Neuronal stem cell (in vitro differentiated cells): ENCODE data around the gene TTC13.

Experiments
- DNase-seq: peaks from one replicate; pipeline ENCODE4 v3.0.0-alpha.2; 2013; ENCODE audit warnings: low spot score
- H2AFZ ChIP-seq: one replicate; pipeline ENCODE4 v1.6.1; 2013; ENCODE audit warnings: mild to moderate bottlenecking, low read length, inconsistent platforms
- H2AK5ac ChIP-seq: 2 replicates; pipeline ENCODE4 v1.6.1; 2013; ENCODE audit warnings: low read depth, mild to moderate bottlenecking, inconsistent platforms, low read length, moderate library complexity, mixed read lengths
- H2BK120ac ChIP-seq: 2 replicates; pipeline ENCODE4 v1.6.1; 2013; ENCODE audit warnings: low read depth, mild to moderate bottlenecking, inconsistent platforms, low read length, moderate library complexity, mixed read lengths
- H2BK12ac ChIP-seq: one replicate; pipeline ENCODE4 v1.6.1; 2013; ENCODE audit warnings: low read length, inconsistent platforms
- H2BK15ac ChIP-seq: 2 replicates; pipeline ENCODE4 v1.6.1; 2013; ENCODE audit warnings: mild to moderate bottlenecking, low read length, inconsistent platforms, mixed read lengths
- H2BK5ac ChIP-seq: one replicate; pipeline ENCODE4 v1.6.1; 2013; ENCODE audit warnings: inconsistent platforms, mild to moderate bottlenecking, low read length, moderate library complexity
- H3K14ac ChIP-seq: one replicate; pipeline ENCODE4 v1.6.1; 2013; ENCODE audit warnings: low read length, inconsistent platforms
- H3K18ac ChIP-seq: 2 replicates; pipeline ENCODE4 v1.6.1; 2013; ENCODE audit warnings: low read length, inconsistent platforms
- H3K23ac ChIP-seq: 2 replicates; pipeline ENCODE4 v1.6.1; 2013; ENCODE audit warnings: low read depth, mild to moderate bottlenecking, mixed read lengths, low read length, inconsistent platforms; ENCODE audit not compliant: poor library complexity
- H3K27ac ChIP-seq: replicated peaks from 3 replicates; pipeline ENCODE4 v1.5.1; 2013; ENCODE audit warnings: low read length, inconsistent platforms
- H3K27me3 ChIP-seq, 3 experiments: 2 replicates each; pipeline ENCODE4 v1.6.1; 2013; ENCODE audit warnings: low read length in 3 of 3, mild to moderate bottlenecking in 2 of 3, inconsistent platforms in 1 of 3, low read depth in 1 of 3, mixed read lengths in 1 of 3, moderate library complexity in 1 of 3; ENCODE audit not compliant: control insufficient read depth in 3 of 3, insufficient read depth in 3 of 3
- H3K36me3 ChIP-seq, 2 donors: replicated peaks in 1 of 2; 2 replicates each; pipeline ENCODE4 v1.6.1; 2013; ENCODE audit warnings: low read length in 2 of 2; ENCODE audit not compliant: control insufficient read depth in 2 of 2, insufficient read depth in 2 of 2
- H3K4ac ChIP-seq: 2 replicates; pipeline ENCODE4 v1.6.1; 2013; ENCODE audit warnings: inconsistent platforms, mild to moderate bottlenecking, low read length, moderate library complexity
- H3K4me1 ChIP-seq, 2 donors: 1 replicate in 1 of 2; 2 replicates in 1 of 2; pipeline ENCODE4 v1.6.1; 2013; ENCODE audit warnings: low read length in 2 of 2, low read depth in 1 of 2; ENCODE audit not compliant: control insufficient read depth in 2 of 2, insufficient read depth in 1 of 2
- H3K4me2 ChIP-seq: one replicate; pipeline ENCODE4 v1.6.1; 2013; ENCODE audit warnings: mild to moderate bottlenecking, low read length, inconsistent platforms; ENCODE audit not compliant: insufficient read depth, poor library complexity, severe bottlenecking
- H3K4me3 ChIP-seq, 2 donors: 2 replicates each; pipeline ENCODE4 v1.5.1; 2013; ENCODE audit warnings: low read length in 2 of 2, mild to moderate bottlenecking in 2 of 2, inconsistent platforms in 1 of 2, moderate library complexity in 1 of 2
- H3K79me1 ChIP-seq: one replicate; pipeline ENCODE4 v1.6.1; 2013; ENCODE audit warnings: low read depth, mild to moderate bottlenecking, inconsistent platforms, low read length, moderate library complexity
- H3K9ac ChIP-seq: one replicate; pipeline ENCODE4 v1.6.1; 2013; ENCODE audit warnings: mild to moderate bottlenecking, low read depth, low read length, inconsistent platforms; ENCODE audit not compliant: poor library complexity
- H3K9me3 ChIP-seq, 2 donors: replicated peaks in 1 of 2; 2 replicates each; pipeline versions ENCODE3 to v1.6.1; 2013; ENCODE audit warnings: low read length in 2 of 2, mild to moderate bottlenecking in 2 of 2, inconsistent platforms in 1 of 2, low read depth in 1 of 2, mixed read lengths in 1 of 2, moderate library complexity in 1 of 2; ENCODE audit not compliant: control insufficient read depth in 2 of 2, insufficient read depth in 1 of 2
- H4K8ac ChIP-seq: one replicate; pipeline ENCODE4 v1.6.1; 2013; ENCODE audit warnings: low read depth, mild to moderate bottlenecking, inconsistent platforms, low read length, moderate library complexity
- H4K91ac ChIP-seq: one replicate; pipeline ENCODE4 v1.6.1; 2013; ENCODE audit warnings: low read length, low read depth, mild to moderate bottlenecking, inconsistent platforms; ENCODE audit not compliant: poor library complexity
- WGBS, 2 donors: extraction: QIAGEN DNeasy Blood & Tissue Kit; methylation state at CpG; one replicate each; pipeline ENCODE4 v1.1.7; 2013; ENCODE audit warnings: missing lambda C conversion rate in 2 of 2, mixed read lengths in 1 of 2; ENCODE audit not compliant: insufficient read length in 2 of 2, insufficient replicate concordance in 1 of 2; ENCODE audit errors: extremely low coverage in 2 of 2; 5-methylcytosine and 5-hydroxymethylcytosine counted together

The TTC13 gene

GRCh38 chr1:230901671-230902070 lies 77.0 kb downstream of the TTC13 start:
- no peak overlapping the region for H3K23ac ChIP-seq

GRCh38 chr1:230900984-230901383 lies 77.7 kb downstream of the TTC13 start:
- Histone ChIP-seq H3K23ac (no peak overlapping the region), H3K27me3 (no peaks in the 10 kb centered on the region), H3K4me2 (no peak overlapping the region), H3K36me3 (peaks cover 2 to 12% of the 10 kb centered on the region in 2 donors), H4K91ac (no peak overlapping the region), H2BK120ac (no peak overlapping the region), H3K4me3 (no peak overlapping the region), H3K14ac (no peak overlapping the region), H2BK15ac (no peak overlapping the region), H2BK12ac (no peak overlapping the region), H3K18ac (no peak overlapping the region), H3K4me1 (peaks cover 4 to 9% of the 10 kb centered on the region in 2 donors), H2AFZ (no peak overlapping the region), H2AK5ac (no peak overlapping the region), H3K9ac (no peak overlapping the region), H3K4ac (no peak overlapping the region), H3K9me3 (no peaks in the 10 kb centered on the region), H2BK5ac (no peak overlapping the region), H3K27ac (no peak overlapping the region), H4K8ac (no peak overlapping the region), H3K79me1 (no peaks in the 10 kb centered on the region)
- WGBS, 2 donors = no CpG with 5 or more reads among the region's 6 CpGs
- no peak for DNase-seq

More at GRCh38 chr1:230901671-230902070, 77.0 kb downstream of the TTC13 start:
- H2BK120ac ChIP-seq = no peak overlapping the region
- no peak overlapping the region for H3K18ac ChIP-seq
- H3K9ac ChIP-seq = no peak overlapping the region
- no peak overlapping the region for H3K4me3 ChIP-seq
- no peaks in the 10 kb centered on the region for H3K79me1 ChIP-seq
- no peak overlapping the region for H2BK12ac ChIP-seq
- H4K8ac ChIP-seq = no peak overlapping the region
- H3K4me2 ChIP-seq = no peak overlapping the region
- H3K4ac ChIP-seq = no peak overlapping the region
- H2AK5ac ChIP-seq = no peak overlapping the region
- no peak for DNase-seq
- no CpG with 5 or more reads among the region's 6 CpGs for WGBS, 2 donors
- H4K91ac ChIP-seq = no peak overlapping the region
- no peak overlapping the region for H3K27ac ChIP-seq
- H3K4me1 ChIP-seq = peaks cover 4 to 12% of the 10 kb centered on the region in 2 donors
- no peak overlapping the region for H2AFZ ChIP-seq
- peaks cover 2 to 18% of the 10 kb centered on the region in 2 donors for H3K36me3 ChIP-seq
- no peak overlapping the region for H3K14ac ChIP-seq
- H2BK15ac ChIP-seq = no peak overlapping the region
- H3K9me3 ChIP-seq = no peaks in the 10 kb centered on the region
- no peaks in the 10 kb centered on the region for H3K27me3 ChIP-seq
- no peak overlapping the region for H2BK5ac ChIP-seq

- H4K8ac ChIP-seq = no peak overlapping the region
- no peak overlapping the region for H3K14ac ChIP-seq
- no peak overlapping the region for H2AFZ ChIP-seq
- no peak overlapping the region for H3K4me2 ChIP-seq
- no peaks in the 10 kb centered on the region for H3K27me3 ChIP-seq
- no peak overlapping the region for H3K4ac ChIP-seq
- H3K36me3 ChIP-seq = peaks cover 0 to 2% of the 10 kb centered on the region in 2 donors
- no peak overlapping the region for H2BK120ac ChIP-seq
- no peak overlapping the region for H2BK15ac ChIP-seq
- H2BK5ac ChIP-seq = no peak overlapping the region
- no peak overlapping the region for H3K18ac ChIP-seq
- no peak overlapping the region for H2BK12ac ChIP-seq
- no peak overlapping the region for H2AK5ac ChIP-seq
- H3K27ac ChIP-seq = no peak overlapping the region
- H3K4me1 ChIP-seq = peaks cover 0 to 2% of the 10 kb centered on the region in 2 donors
- H3K4me3 ChIP-seq = no peak overlapping the region
- no peak for DNase-seq
- WGBS, 2 donors = no CpG with 5 or more reads among the region's 5 CpGs
- H3K79me1 ChIP-seq = no peaks in the 10 kb centered on the region
- no peak overlapping the region for H4K91ac ChIP-seq
- no peak overlapping the region for H3K9ac ChIP-seq
- no peaks in the 10 kb centered on the region for H3K9me3 ChIP-seq
- no peak overlapping the region for H3K23ac ChIP-seq
These were observed 78.8 kb downstream of the TTC13 start for GRCh38 chr1:230899841-230900251.

GRCh38 chr1:230898748-230899147 lies 79.9 kb downstream of the TTC13 start:
- no peak overlapping the region for H4K91ac ChIP-seq
- no peak overlapping the region for H3K18ac ChIP-seq
- H3K27ac ChIP-seq = no peak overlapping the region
- no peak overlapping the region for H2BK5ac ChIP-seq
- no peak overlapping the region for H2BK15ac ChIP-seq
- H3K14ac ChIP-seq = no peak overlapping the region
- H3K36me3 ChIP-seq = no peaks in the 10 kb centered on the region
- no CpG with 5 or more reads among the region's 8 CpGs for WGBS, 2 donors
- H2AK5ac ChIP-seq = no peak overlapping the region
- no peak overlapping the region for H2BK12ac ChIP-seq
- H3K23ac ChIP-seq = no peak overlapping the region
- H4K8ac ChIP-seq = no peak overlapping the region
- no peak overlapping the region for H2BK120ac ChIP-seq
- H3K79me1 ChIP-seq = no peaks in the 10 kb centered on the region
- peaks cover 0 to 4% of the 10 kb centered on the region in 2 donors for H3K4me1 ChIP-seq
- DNase-seq = no peak
- no peaks in the 10 kb centered on the region for H3K27me3 ChIP-seq
- H3K4ac ChIP-seq = no peak overlapping the region
- no peak overlapping the region for H3K9ac ChIP-seq
- no peak overlapping the region for H2AFZ ChIP-seq
- H3K4me3 ChIP-seq = peak overlapping the region in 1 of 2 donors; percentile 7
- H3K9me3 ChIP-seq = no peaks in the 10 kb centered on the region
- H3K4me2 ChIP-seq = no peak overlapping the region
